SJSA1 (cell line): ENCODE results near the gene STRA8. TPM values are rescaled to one million over a fixed set of nuclear protein-coding genes. Genes with fewer than 3 reads are reported as not detected.
A peak's percentile ranks its signal among the peaks of the same experiment; 100 is the strongest.

Experiments used
- DNase-seq, 2 experiments: peaks; one replicate each; pipeline ENCODE4 v3.0.0-alpha.2; 2015 to 2020; ENCODE audit warnings: low spot score in 2 of 2, low read depth in 1 of 2
- H3K27ac ChIP-seq: fragments of 250-450 bp; sonication (Bioruptor Pico); 2 replicates; pipeline ENCODE4 v1.5.1; 2020; ENCODE audit warnings: mild to moderate bottlenecking, moderate library complexity
- H3K27me3 ChIP-seq: fragments of 250-450 bp; sonication (Bioruptor Pico); replicated peaks from 2 replicates; pipeline ENCODE4 v1.5.1; 2020; ENCODE audit warnings: mild to moderate bottlenecking, moderate library complexity
- H3K36me3 ChIP-seq: fragments of 250-450 bp; sonication (Bioruptor Pico); 2 replicates; pipeline ENCODE4 v1.5.1; 2020; ENCODE audit warnings: mild to moderate bottlenecking
- H3K4me1 ChIP-seq: fragments of 250-450 bp; sonication (Bioruptor Pico); replicated peaks from 2 replicates; pipeline ENCODE4 v1.6.1; 2021; ENCODE audit warnings: mild to moderate bottlenecking
- H3K4me3 ChIP-seq: fragments of 250-450 bp; sonication (Bioruptor Pico); 2 replicates; pipeline ENCODE4 v1.5.1; 2020; ENCODE audit warnings: mild to moderate bottlenecking
- H3K9me3 ChIP-seq: fragments of 250-450 bp; sonication (Bioruptor Pico); replicated peaks from 2 replicates; pipeline ENCODE4 v1.5.1; 2020; ENCODE audit warnings: mild to moderate bottlenecking
- total RNA-seq: library from RNA; depleted of rRNA; stranded (reverse); fragments of >200 nt; shearing (Covaris generic); gene quantifications from 2 replicates; pipeline ENCODE4 v1.2.3, GENCODE V29; 2014; rRNA removed

The STRA8 gene, protein sequence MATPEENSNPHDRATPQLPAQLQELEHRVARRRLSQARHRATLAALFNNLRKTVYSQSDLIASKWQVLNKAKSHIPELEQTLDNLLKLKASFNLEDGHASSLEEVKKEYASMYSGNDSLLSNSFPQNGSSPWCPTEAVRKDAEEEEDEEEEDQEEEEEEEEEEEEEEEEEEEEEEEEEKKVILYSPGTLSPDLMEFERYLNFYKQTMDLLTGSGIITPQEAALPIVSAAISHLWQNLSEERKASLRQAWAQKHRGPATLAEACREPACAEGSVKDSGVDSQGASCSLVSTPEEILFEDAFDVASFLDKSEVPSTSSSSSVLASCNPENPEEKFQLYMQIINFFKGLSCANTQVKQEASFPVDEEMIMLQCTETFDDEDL
- not detected in 2 replicates for total RNA-seq

DNA sequence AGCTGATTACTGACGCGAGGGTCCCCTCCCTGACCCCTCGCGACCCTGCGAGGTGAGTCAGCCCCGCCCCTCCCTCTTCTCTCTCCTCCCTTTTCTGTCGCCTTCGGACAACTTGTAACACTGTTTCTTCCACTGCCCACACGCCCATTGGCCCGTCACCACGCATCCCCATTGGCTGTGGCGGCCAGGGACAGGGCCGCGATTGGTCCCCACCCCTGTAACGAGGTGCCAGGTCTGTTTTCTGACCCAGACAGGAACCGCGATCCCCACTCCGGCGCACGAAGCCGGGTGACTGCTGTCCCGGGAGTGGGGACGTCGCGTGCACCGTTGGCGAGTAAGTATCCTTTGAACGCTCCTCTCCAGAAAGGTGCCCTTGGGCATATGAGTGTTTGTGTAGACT lies at the start of gene STRA8:
Gene STRA8 (plus strand): TSS at position 269 of the 400 bp plus-strand sequence. CDS start 6,687 bp downstream, outside the sequence.
- no peak within 1 kb of the TSS for H3K27ac ChIP-seq
- H3K9me3 ChIP-seq = no peaks in the 10 kb centered on the region
- H3K36me3 ChIP-seq = no peaks in the 10 kb centered on the region
- no peak within 1 kb of the TSS for H3K4me3 ChIP-seq
- no peaks in the 10 kb centered on the region for H3K27me3 ChIP-seq
- DNase-seq = no peak
- H3K4me1 ChIP-seq = no peaks in the 10 kb centered on the region

DNA sequence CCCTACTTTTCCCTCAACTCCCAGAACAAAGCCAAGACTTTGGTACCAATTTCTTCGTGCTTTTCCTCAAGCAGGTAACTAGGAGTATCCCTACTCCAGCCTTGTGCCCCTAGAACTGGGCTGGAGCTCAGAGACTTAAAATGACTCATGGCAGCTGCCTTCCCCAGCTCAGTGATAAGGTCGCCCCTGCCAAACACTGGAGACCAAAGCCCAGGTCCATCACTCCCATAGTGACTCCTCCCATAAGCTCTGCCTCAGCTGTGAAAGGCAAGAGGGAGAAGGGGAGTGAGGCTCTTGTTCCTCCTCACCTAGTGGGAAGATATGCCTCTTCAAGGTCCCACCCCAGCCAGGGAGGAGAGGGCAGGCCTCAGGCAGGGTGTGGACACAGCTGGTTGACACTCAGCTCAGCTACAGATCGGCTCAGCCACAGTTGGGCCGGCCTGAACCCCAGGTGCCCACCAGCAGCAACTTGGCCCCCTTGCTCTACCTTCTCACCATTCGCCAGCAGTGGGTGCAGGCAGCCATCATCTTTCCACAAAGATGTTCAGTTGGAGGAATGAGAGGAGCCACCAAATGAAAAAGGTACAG lies 49.3 kb upstream of the STRA8 start:
- H3K9me3 ChIP-seq = peaks cover 22% of the 10 kb centered on the region
- DNase-seq = no peak
- no peak overlapping the region for H3K27ac ChIP-seq
- H3K4me3 ChIP-seq = no peak overlapping the region
- 0 out of 2 replicates have a peak, but pooled peaks cover 8% of the 10 kb centered on the region for H3K4me1 ChIP-seq
- H3K36me3 ChIP-seq = peaks cover 88% of the 10 kb centered on the region
- H3K27me3 ChIP-seq = no peaks in the 10 kb centered on the region

DNA sequence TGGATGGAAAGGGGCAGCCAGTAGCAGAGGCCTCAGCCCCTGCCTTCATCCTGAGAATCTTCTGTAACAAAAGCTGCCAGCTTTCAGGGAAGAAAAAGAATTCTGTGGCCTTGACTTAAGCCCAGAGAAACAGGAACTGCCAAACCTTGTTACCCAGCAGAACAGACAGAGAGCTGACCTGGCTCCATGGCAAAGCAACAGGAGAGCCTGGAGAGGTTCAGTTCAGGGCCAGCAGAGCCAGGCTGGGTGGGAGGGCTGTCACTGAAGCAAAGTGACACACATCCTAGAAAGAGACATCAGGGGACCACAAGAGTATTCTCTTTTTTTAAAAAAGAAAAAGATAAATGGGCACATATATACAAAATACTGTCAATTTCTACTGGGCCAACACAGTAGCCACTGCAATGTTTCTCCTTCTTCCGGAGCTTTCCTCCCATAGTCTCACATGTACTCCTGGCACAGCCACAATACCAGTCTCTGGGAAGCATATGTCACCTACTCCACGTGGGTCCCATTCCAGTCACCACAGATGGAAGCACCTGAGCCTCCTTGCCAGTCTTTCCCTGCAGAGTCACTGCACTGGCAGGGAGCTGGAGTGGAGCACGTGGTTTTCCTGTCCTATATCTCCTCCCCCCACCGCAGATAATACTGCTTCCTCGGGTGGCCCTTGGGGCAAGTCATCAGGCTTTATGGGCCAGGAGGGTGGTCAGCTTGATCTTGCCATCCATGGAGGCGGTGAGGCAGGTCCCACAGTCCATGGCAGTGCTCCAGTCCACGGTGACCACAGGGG lies 48.0 kb upstream of the STRA8 start:
- no peak overlapping the region for H3K4me3 ChIP-seq
- peaks cover 94% of the 10 kb centered on the region for H3K36me3 ChIP-seq
- H3K9me3 ChIP-seq = peaks cover 19% of the 10 kb centered on the region
- H3K27me3 ChIP-seq = no peaks in the 10 kb centered on the region
- 0 out of 2 replicates have a peak, but pooled peaks cover 8% of the 10 kb centered on the region for H3K4me1 ChIP-seq
- no peak for DNase-seq
- no peak overlapping the region for H3K27ac ChIP-seq

DNA sequence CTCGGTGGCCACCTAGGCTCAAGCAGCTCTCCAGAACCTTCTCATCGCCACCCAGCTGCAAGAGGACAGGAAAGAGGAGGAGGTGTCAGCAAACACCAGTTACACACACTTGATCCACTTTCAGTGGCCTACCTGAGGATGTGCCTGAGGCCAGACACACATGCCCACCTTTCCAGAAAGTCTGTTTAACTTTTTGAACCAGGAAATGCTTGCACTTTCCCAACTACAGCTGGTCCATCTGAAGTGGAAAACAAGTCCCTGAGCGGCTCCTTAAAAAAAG lies 47.4 kb upstream of the STRA8 start:
- no peak overlapping the region for H3K27ac ChIP-seq
- no peak overlapping the region for H3K4me3 ChIP-seq
- peaks cover 93% of the 10 kb centered on the region for H3K36me3 ChIP-seq
- DNase-seq = no peak
- H3K9me3 ChIP-seq = peaks cover 14% of the 10 kb centered on the region
- 0 out of 2 replicates have a peak, but pooled peaks cover 8% of the 10 kb centered on the region for H3K4me1 ChIP-seq
- no peaks in the 10 kb centered on the region for H3K27me3 ChIP-seq

DNA sequence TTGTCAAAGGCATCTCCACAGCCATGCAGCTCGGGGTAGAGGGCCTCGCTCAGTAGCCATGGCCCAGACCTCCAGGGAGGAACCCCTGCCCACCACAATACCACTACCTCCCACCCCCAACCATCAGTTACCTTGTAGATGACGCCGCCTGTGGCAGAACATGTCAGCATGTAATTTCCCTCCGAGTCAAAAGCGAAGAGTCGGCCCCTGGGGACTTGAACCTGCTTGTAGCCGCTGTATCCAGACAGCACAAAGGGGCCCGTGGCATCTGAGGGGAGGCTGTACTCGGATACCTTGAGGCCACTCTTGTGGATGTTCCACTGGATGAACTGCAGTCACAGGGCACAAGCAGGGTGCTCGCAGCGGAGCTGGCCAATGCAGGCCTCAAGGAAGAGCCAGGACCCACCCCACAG lies 46.8 kb upstream of the STRA8 start:
- H3K36me3 ChIP-seq = peaks cover 89% of the 10 kb centered on the region
- no peak for DNase-seq
- H3K27ac ChIP-seq = no peak overlapping the region
- no peak overlapping the region for H3K4me3 ChIP-seq
- no peaks in the 10 kb centered on the region for H3K27me3 ChIP-seq
- peaks cover 8% of the 10 kb centered on the region for H3K9me3 ChIP-seq
- H3K4me1 ChIP-seq = 0 out of 2 replicates have a peak, but pooled peaks cover 8% of the 10 kb centered on the region

DNA sequence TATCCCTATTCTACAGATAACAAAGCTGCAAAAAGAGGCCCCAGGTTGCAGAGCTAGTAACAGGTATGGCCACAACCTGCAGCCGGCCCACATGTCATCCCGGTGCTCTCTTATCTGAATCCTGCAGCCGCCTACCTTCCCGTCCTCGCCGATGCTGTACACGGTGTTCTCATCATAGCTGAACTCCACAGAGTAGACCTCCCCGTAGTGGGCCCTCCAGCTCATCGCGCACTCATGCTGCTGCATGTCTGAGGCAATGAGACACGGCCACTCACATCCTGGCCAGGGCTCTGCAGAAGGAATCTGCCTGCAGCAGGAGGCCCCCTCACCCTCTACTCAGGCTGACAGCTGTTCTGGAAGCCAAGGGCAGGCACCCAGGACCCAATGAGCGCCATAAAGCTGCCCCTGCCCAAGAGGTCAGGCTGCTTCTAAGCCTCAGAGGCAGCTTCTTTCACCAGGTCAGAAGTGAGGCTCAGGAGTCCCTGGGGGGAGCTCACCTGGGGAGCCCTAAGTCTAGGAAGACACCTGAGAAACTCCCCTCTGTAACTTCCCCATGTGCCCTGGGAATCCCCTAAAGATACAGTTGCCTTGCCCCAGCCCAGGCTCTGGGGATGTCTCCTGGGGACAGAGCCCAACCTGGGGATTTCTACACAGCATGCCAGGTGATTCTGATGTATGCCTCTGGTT lies 45.2 kb upstream of the STRA8 start:
- H3K27ac ChIP-seq = no peak overlapping the region
- H3K4me3 ChIP-seq = no peak overlapping the region
- H3K4me1 ChIP-seq = peaks cover 16% of the 10 kb centered on the region
- DNase-seq = no peak
- H3K9me3 ChIP-seq = no peaks in the 10 kb centered on the region
- H3K27me3 ChIP-seq = no peaks in the 10 kb centered on the region
- H3K36me3 ChIP-seq = peaks cover 91% of the 10 kb centered on the region

DNA sequence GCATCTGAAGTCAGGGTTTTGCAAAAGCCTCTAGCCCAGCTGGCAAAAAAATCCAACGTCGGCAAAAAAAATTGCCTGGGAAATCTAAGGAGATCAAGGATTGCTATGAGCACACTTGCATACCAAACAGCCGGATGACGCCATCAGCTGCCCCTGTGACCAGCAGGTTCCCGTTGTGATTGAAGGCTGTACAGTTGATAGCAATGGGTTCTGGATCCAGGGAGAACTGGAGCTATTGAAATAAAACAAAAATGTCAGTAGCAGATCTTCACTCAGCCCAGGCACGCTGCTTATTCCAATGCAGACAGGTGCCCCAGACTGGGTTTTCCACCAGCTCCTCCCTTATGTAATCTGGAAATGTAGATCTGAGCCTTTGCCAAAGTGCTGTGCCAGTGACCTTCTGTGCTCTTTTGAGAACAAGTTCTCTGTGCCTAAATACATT lies 44.4 kb upstream of the STRA8 start:
- H3K4me3 ChIP-seq = no peak overlapping the region

DNA sequence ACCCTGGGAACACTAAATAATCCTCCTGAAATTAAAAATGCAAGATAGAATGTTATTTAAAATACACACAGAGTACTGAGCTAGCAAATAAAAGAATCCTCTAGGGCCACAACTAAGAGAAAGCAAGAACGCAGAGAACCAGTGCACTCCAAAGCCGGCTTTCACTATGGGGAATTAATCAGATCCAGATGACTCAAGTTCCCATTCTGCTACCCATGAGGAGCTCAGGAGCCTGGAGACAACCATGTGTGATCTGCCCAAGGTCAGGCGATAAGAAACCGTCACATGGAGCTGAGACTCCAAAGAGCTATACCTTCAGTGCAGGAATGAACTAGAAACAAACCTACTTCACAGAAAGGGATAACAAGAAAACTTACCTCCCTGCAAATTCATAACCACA lies 43.7 kb upstream of the STRA8 start:
- no peak for DNase-seq
- no peaks in the 10 kb centered on the region for H3K27me3 ChIP-seq
- H3K9me3 ChIP-seq = no peaks in the 10 kb centered on the region
- H3K36me3 ChIP-seq = peaks cover 83% of the 10 kb centered on the region
- H3K4me1 ChIP-seq = peaks cover 31% of the 10 kb centered on the region
- no peak overlapping the region for H3K27ac ChIP-seq
- no peak overlapping the region for H3K4me3 ChIP-seq

More for the DNA sequence above, 44.4 kb upstream of the STRA8 start:
- no peak overlapping the region for H3K27ac ChIP-seq
- peaks cover 83% of the 10 kb centered on the region for H3K36me3 ChIP-seq
- no peaks in the 10 kb centered on the region for H3K9me3 ChIP-seq
- DNase-seq = no peak
- H3K27me3 ChIP-seq = no peaks in the 10 kb centered on the region
- H3K4me1 ChIP-seq = peaks cover 24% of the 10 kb centered on the region

DNA sequence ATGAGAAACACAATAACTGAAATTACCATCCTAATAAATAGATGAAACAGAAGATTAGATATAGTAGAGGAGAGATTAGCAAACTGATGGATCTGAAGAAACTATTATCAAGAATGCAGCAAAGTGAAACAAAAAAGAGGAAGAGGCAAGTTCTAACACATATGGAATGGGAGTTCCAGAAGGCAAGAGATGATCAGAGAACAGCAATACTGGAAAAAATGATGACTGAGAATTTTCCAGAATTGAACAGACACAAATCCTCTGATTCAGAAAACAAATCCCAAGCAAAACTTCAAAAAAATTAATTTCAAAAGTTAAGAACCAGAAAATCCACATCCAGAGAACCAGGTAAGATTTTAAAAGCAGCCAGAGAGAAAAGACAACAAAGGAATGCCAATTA lies 42.9 kb upstream of the STRA8 start:
- no peak for DNase-seq
- peaks cover 35% of the 10 kb centered on the region for H3K4me1 ChIP-seq
- no peak overlapping the region for H3K27ac ChIP-seq
- no peaks in the 10 kb centered on the region for H3K27me3 ChIP-seq
- H3K36me3 ChIP-seq = peaks cover 83% of the 10 kb centered on the region
- H3K4me3 ChIP-seq = no peak overlapping the region
- H3K9me3 ChIP-seq = no peaks in the 10 kb centered on the region

DNA sequence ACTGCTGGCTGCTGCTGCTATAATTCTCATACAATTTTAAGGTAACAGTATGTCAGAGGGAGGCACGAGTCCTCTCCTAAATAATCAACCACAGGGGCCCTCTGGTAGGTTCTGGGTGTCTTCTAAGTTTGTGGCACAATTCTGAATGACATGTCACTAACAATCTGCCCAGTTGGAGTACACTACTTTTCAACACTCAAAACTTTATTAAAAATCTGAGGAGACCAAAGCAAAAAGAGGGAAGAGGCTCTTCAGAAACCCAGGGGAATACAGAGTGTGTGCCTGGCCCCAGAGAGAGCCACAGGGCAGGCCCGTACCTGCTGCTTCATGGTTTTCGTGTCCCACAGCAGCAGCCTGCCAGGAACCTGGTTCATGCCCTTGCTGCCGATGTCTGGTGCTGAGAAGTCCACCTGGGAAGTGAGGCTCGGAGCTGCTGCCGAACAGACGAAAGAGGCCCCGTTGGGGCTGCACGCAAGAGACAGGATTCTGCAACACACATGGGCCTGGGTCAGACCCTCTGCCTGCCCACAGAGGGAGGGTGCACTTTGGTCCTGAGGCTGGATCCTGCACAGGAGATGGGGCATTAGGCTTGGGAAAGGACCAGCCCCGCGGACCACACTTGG lies 40.6 kb upstream of the STRA8 start:
- DNase-seq = no peak
- peak overlapping the region; percentile 64 for H3K27ac ChIP-seq

DNA sequence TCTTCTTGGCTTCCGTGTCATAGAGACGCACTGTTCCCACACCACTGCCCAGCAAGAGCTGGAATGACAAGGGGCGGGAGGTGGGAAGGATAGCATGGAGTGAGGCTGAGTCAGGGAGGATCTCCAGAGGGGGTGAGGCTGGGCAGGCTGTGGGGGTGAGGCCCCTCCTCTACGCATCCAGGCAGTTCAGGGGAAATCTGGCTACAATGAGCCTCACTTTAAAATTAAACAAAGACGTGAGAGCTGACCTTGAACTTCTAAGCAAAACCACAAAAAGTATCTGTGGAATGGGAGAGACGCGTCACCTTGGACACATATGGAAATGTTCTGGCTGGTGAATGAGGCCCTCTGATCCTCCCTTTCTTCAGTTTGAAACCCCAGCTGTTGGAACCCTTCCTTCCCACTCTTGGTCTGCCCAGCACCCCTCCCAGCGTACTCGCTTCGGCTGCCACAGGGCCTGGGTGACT lies 40.0 kb upstream of the STRA8 start:
- peaks cover 80% of the 10 kb centered on the region for H3K36me3 ChIP-seq
- H3K9me3 ChIP-seq = no peaks in the 10 kb centered on the region
- DNase-seq = peak; percentile 93 to 96
- peaks cover 38% of the 10 kb centered on the region for H3K4me1 ChIP-seq
- peak overlapping the region; percentile 88 for H3K27ac ChIP-seq
- H3K4me3 ChIP-seq = no peak overlapping the region
- H3K27me3 ChIP-seq = no peaks in the 10 kb centered on the region

More for the DNA sequence above, 40.6 kb upstream of the STRA8 start:
- H3K9me3 ChIP-seq = no peaks in the 10 kb centered on the region
- no peak overlapping the region for H3K4me3 ChIP-seq
- H3K36me3 ChIP-seq = peaks cover 80% of the 10 kb centered on the region
- H3K27me3 ChIP-seq = no peaks in the 10 kb centered on the region
- peaks cover 35% of the 10 kb centered on the region for H3K4me1 ChIP-seq

DNA sequence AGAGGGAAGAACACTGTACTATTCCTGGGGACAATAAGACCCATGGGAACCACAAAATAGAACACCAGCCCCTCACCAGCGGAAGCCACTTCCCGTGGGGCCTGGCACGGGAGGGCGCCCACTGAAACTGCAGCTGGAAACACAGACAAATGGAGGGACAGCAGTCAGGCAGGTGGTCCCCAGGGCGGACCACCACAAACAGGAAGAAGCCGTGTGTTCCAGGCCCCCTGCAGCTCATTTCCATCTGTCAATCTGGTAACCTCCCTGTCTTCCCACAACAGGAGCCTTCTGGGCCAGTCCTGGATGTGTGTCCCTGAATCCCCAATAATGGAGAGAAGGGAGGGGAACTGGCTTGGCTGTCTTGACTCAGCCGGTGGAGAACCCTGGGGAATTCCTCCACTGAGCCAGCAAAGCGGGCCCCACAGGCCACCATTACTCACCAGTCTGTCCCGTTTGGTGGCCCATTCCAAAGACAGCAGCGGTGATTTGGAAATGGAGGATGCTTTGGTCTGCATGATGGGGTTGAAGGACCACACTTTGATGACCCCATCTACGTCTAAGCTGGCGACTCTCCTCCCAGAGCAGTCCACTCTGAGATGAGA lies 39.0 kb upstream of the STRA8 start:
- H3K27me3 ChIP-seq = no peaks in the 10 kb centered on the region
- no peak overlapping the region for H3K4me3 ChIP-seq
- DNase-seq = peak; percentile 46 to 62
- peaks cover 38% of the 10 kb centered on the region for H3K4me1 ChIP-seq
- H3K36me3 ChIP-seq = peaks cover 80% of the 10 kb centered on the region
- H3K9me3 ChIP-seq = no peaks in the 10 kb centered on the region
- H3K27ac ChIP-seq = peak overlapping the region; percentile 88

DNA sequence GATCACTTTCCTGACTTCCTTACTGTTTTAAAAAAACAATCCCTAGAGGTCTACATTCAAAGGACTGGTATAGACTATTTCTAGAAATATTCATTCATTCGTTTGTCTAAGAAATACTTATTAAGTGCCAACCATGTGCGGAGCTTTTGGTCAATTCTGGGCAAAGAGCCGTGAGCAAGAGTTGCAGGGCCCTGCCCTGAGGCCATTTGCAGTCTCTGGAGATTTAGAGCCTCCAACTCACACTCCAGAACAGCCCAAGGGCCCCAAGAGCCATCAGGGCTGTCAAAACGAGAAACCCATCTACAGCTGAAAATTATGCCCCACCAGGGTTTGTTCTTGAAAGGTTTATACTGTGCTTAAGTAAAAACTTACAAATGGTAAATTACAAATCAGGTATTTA lies 38.5 kb upstream of the STRA8 start:
- Histone ChIP-seq H3K9me3 (no peaks in the 10 kb centered on the region), H3K27ac (peak overlapping the region; percentile 88), H3K4me1 (peaks cover 38% of the 10 kb centered on the region), H3K27me3 (no peaks in the 10 kb centered on the region), H3K4me3 (no peak overlapping the region), H3K36me3 (peaks cover 85% of the 10 kb centered on the region)
- no peak for DNase-seq
